ENCODE results near the gene SLC16A7.

SLC16A7 gene

GRCh38 chr12:59668674-59669073 is 72.8 kb downstream of the SLC16A7 start:
- no peak for DNase-seq (ENCODE audit: low read depth)

- no peak for DNase-seq (ENCODE audit: low read depth)
Measured at GRCh38 chr12:59672273-59672672, 76.4 kb downstream of the SLC16A7 start.

- DNase-seq (ENCODE audit: low read depth), result no peak
Measured at GRCh38 chr12:59675461-59675860, 79.6 kb downstream of the SLC16A7 start.

GRCh38 chr12:59677857-59678256 is 82.0 kb downstream of the SLC16A7 start:
- DNase-seq (ENCODE audit: low read depth), result no peak

GRCh38 chr12:59678759-59679411 is 83.1 kb downstream of the SLC16A7 start:
- no peak for DNase-seq (ENCODE audit: low read depth)

- no peak for DNase-seq (ENCODE audit: low read depth)
Measured at GRCh38 chr12:59689776-59690175, 93.9 kb downstream of the SLC16A7 start.

- DNase-seq (ENCODE audit: low read depth), result peak; percentile 69
Measured at GRCh38 chr12:59695379-59695778, 99.5 kb downstream of the SLC16A7 start.

- DNase-seq (ENCODE audit: low read depth), result peak; percentile 81
Measured at GRCh38 chr12:59698600-59698999, 102.8 kb downstream of the SLC16A7 start.

GRCh38 chr12:59699421-59700152 is 103.8 kb downstream of the SLC16A7 start:
- peak; percentile 78 for DNase-seq (ENCODE audit: low read depth)

GRCh38 chr12:59700153-59700450 is 104.3 kb downstream of the SLC16A7 start:
- DNase-seq (ENCODE audit: low read depth), result peak; percentile 2

- peak; percentile 17 for DNase-seq (ENCODE audit: low read depth)
Measured at GRCh38 chr12:59708064-59708463, 112.2 kb downstream of the SLC16A7 start.

- DNase-seq (ENCODE audit: low read depth), result no peak
Measured at GRCh38 chr12:59708484-59708883, 112.7 kb downstream of the SLC16A7 start.

GRCh38 chr12:59710004-59710628 is 114.3 kb downstream of the SLC16A7 start:
- no peak for DNase-seq (ENCODE audit: low read depth)

- DNase-seq (ENCODE audit: low read depth), result no peak
Measured at GRCh38 chr12:59710964-59711363, 115.1 kb downstream of the SLC16A7 start.

- DNase-seq (ENCODE audit: low read depth), result no peak
Measured at GRCh38 chr12:59715434-59715833, 119.6 kb downstream of the SLC16A7 start.

- DNase-seq (ENCODE audit: low read depth), result no peak
Measured at GRCh38 chr12:59716043-59716442, 120.2 kb downstream of the SLC16A7 start.

- no peak for DNase-seq (ENCODE audit: low read depth)
Measured at GRCh38 chr12:59717436-59717835, 121.6 kb downstream of the SLC16A7 start.

- no peak for DNase-seq (ENCODE audit: low read depth)
Measured at GRCh38 chr12:59719701-59720100, 123.9 kb downstream of the SLC16A7 start.

- no peak for DNase-seq (ENCODE audit: low read depth)
Measured at GRCh38 chr12:59723520-59723919, 127.7 kb downstream of the SLC16A7 start.

- DNase-seq (ENCODE audit: low read depth), result no peak
Measured at GRCh38 chr12:59724011-59724695, 128.3 kb downstream of the SLC16A7 start.

GRCh38 chr12:59733200-59733599 is 137.4 kb downstream of the SLC16A7 start:
- DNase-seq (ENCODE audit: low read depth), result no peak

GRCh38 chr12:59734371-59734770 is 138.5 kb downstream of the SLC16A7 start:
- DNase-seq (ENCODE audit: low read depth), result no peak

GRCh38 chr12:59735231-59735630 is 139.4 kb downstream of the SLC16A7 start:
- no peak for DNase-seq (ENCODE audit: low read depth)

Data from stromal cell of bone marrow (primary cell).